HG03095 (cell line): ENCODE results near the gene OSTC.
"Not testable (repeated sequence)": the region's sequence is repeated elsewhere in the genome, so short reads cannot be mapped to it uniquely, and the experiment has no call there.

Experiments
- ATAC-seq: cut with Tn5 transposase; IDR thresholded peaks from one replicate; pipeline ENCODE4 v1.9.1; 2021; ENCODE audit warnings: moderate library complexity; ENCODE audit not compliant: unreplicated experiment

OSTC gene

GRCh38 chr4:108709722-108710121, 59.3 kb downstream of the OSTC start:
- ATAC-seq, result no peak

- ATAC-seq, result not testable (repeated sequence)
These were observed 60.2 kb downstream of the OSTC start for GRCh38 chr4:108710578-108710977.

GRCh38 chr4:108714880-108715279, 64.5 kb downstream of the OSTC start:
- ATAC-seq, result no peak

- no peak for ATAC-seq
These were observed 65.9 kb downstream of the OSTC start for GRCh38 chr4:108716340-108716739.

- no peak for ATAC-seq
These were observed 67.0 kb downstream of the OSTC start for GRCh38 chr4:108717386-108717785.
